ENCODE results near the gene CREG2.
A peak's percentile ranks its signal among the peaks of the same experiment; 100 is the strongest.

Gene CREG2

GRCh38 chr2:101308432-101309210, 78.7 kb downstream of the CREG2 start, which contains the start of gene RNF149:
Gene RNF149 (minus strand): TSS chr2:101308701. CDS start chr2:101308588, 113 bp downstream.
- peaks cover 0 to 36% (median 21%) of the 10 kb centered on the region in 4 donors for H3K4me1 ChIP-seq
- H3K27ac ChIP-seq, result peak within 1 kb of the TSS; percentile 88 to 90
- H3K36me3 ChIP-seq, result no peaks in the 10 kb centered on the region
- TF ChIP-seq CTCF (IDR thresholded peaks at IDR 0.05), result peak; percentile 12 to 41
- intact Hi-C loops (cut with DNase I; ENCODE audit: low total_unique reads), result no loop called here
- no peaks in the 10 kb centered on the region for H3K9me3 ChIP-seq
- H3K4me3 ChIP-seq, result peak within 1 kb of the TSS; percentile 82 to 85
- DNase-seq, result peak; percentile 88 to 96
- H3K27me3 ChIP-seq, result no peaks in the 10 kb centered on the region

- peak overlapping the region; percentile 82 to 85 for H3K4me3 ChIP-seq
- intact Hi-C loops (cut with DNase I; ENCODE audit: low total_unique reads), result loop anchor here (2.0 kb wide), 1 partner anchor 55 kb away; the partner anchor contains the start of gene CNOT11
- TF ChIP-seq CTCF (IDR thresholded peaks at IDR 0.05), result no peak
- no peaks in the 10 kb centered on the region for H3K27me3 ChIP-seq
- no peaks in the 10 kb centered on the region for H3K36me3 ChIP-seq
- H3K9me3 ChIP-seq, result no peaks in the 10 kb centered on the region
- peaks cover 0 to 41% (median 21%) of the 10 kb centered on the region in 4 donors for H3K4me1 ChIP-seq
- DNase-seq, result peak in 1 of 2 donors; percentile 66
- H3K27ac ChIP-seq, result peak overlapping the region; percentile 88 to 90
These were observed 79.3 kb downstream of the CREG2 start for GRCh38 chr2:101307950-101308431.

GRCh38 chr2:101307503-101307902, 79.8 kb downstream of the CREG2 start:
- DNase-seq, result no peak
- Histone ChIP-seq H3K4me3 (peak overlapping the region; percentile 82 to 85), H3K27me3 (no peaks in the 10 kb centered on the region), H3K9me3 (no peaks in the 10 kb centered on the region), H3K4me1 (peaks cover 0 to 46% (median 21%) of the 10 kb centered on the region in 4 donors), H3K36me3 (peaks cover 0 to 2% (median 0%) of the 10 kb centered on the region in 3 donors), H3K27ac (peak overlapping the region; percentile 88 to 90)
- intact Hi-C loops (cut with DNase I; ENCODE audit: low total_unique reads), result loop anchor here (2.0 kb wide), 1 partner anchor 55 kb away; the partner anchor contains the start of gene CNOT11
- no peak for TF ChIP-seq CTCF (IDR thresholded peaks at IDR 0.05)

- Histone ChIP-seq H3K36me3 (peaks cover 0 to 6% (median 0%) of the 10 kb centered on the region in 3 donors), H3K4me1 (peaks cover 0 to 55% (median 21%) of the 10 kb centered on the region in 4 donors), H3K27ac (peak overlapping the region; percentile 88 to 90), H3K27me3 (no peaks in the 10 kb centered on the region), H3K4me3 (peak overlapping the region; percentile 82 to 85), H3K9me3 (no peaks in the 10 kb centered on the region)
- TF ChIP-seq CTCF (IDR thresholded peaks at IDR 0.05), result no peak
- intact Hi-C loops (cut with DNase I; ENCODE audit: low total_unique reads), result loop anchor here (2.0 kb wide), 1 partner anchor 54 kb away; the partner anchor contains the start of gene CNOT11
- no peak for DNase-seq
These were observed 80.9 kb downstream of the CREG2 start for GRCh38 chr2:101306410-101306809.

- peaks cover 0 to 61% (median 28%) of the 10 kb centered on the region in 4 donors for H3K4me1 ChIP-seq
- H3K9me3 ChIP-seq, result no peaks in the 10 kb centered on the region
- H3K27me3 ChIP-seq, result no peaks in the 10 kb centered on the region
- H3K36me3 ChIP-seq, result peaks cover 0 to 6% (median 0%) of the 10 kb centered on the region in 3 donors
- peak overlapping the region in 1 of 2 donors; percentile 24 for H3K27ac ChIP-seq
- intact Hi-C loops (cut with DNase I; ENCODE audit: low total_unique reads), result loop anchor here (2.0 kb wide), 1 partner anchor 53 kb away; the partner anchor contains the start of gene CNOT11
- DNase-seq, result no peak
- H3K4me3 ChIP-seq, result peak overlapping the region; percentile 82 to 85
- no peak for TF ChIP-seq CTCF (IDR thresholded peaks at IDR 0.05)
These were observed 81.7 kb downstream of the CREG2 start for GRCh38 chr2:101305492-101306078.
